CD4-positive, CD25-positive, alpha-beta regulatory T cell (primary cell): ENCODE results near the gene SEMA3D. TPM values are rescaled to one million over a fixed set of nuclear protein-coding genes. Genes with fewer than 3 reads are reported as not detected.

ENCODE experiments used
- ATAC-seq, 2 donors: fragments of 150-1000 bp; cut with Tn5 transposase; one replicate each; pipeline ENCODE4 v1.10.0; 2021; ENCODE audit warnings: low read depth in 2 of 2, moderate number of reproducible peaks in 2 of 2, moderate library complexity in 1 of 2
- DNase-seq, 3 donors: peaks; one replicate each; pipeline versions ENCODE4 v3.0.0 to v3.0.0-alpha.2; 2012 to 2022; ENCODE audit warnings: mixed read lengths in 1 of 3
- H3K27ac ChIP-seq: one replicate; pipeline ENCODE4 v1.7.0; 2013; ENCODE audit warnings: mild to moderate bottlenecking, low read length; ENCODE audit not compliant: insufficient read depth, poor library complexity, severe bottlenecking
- H3K27me3 ChIP-seq: one replicate; pipeline ENCODE4 v1.7.0; 2013; ENCODE audit warnings: low read length; ENCODE audit not compliant: control insufficient read depth, insufficient read depth
- H3K36me3 ChIP-seq: one replicate; pipeline ENCODE4 v1.7.0; 2013; ENCODE audit warnings: mild to moderate bottlenecking, low read length, moderate library complexity; ENCODE audit not compliant: control insufficient read depth, insufficient read depth
- H3K4me1 ChIP-seq: 2 replicates; pipeline ENCODE4 v1.7.0; 2013; ENCODE audit warnings: mild to moderate bottlenecking, low read length; ENCODE audit not compliant: insufficient read depth, control insufficient read depth, poor library complexity, severe bottlenecking
- H3K4me3 ChIP-seq: one replicate; pipeline ENCODE4 v1.7.0; 2013; ENCODE audit warnings: low read depth, mild to moderate bottlenecking, low read length, moderate library complexity
- H3K9me3 ChIP-seq, 2 experiments: 1 replicate in 1 of 2; 2 replicates in 1 of 2; pipeline ENCODE4 v1.7.0; 2013; ENCODE audit warnings: low read length in 2 of 2, mild to moderate bottlenecking in 1 of 2, moderate library complexity in 1 of 2; ENCODE audit not compliant: control insufficient read depth in 2 of 2
- H3K27ac Mint-ChIP-seq, 3 donors: one replicate each; pipeline ENCODE4 v1.8.0; 2020 to 2022; ENCODE audit warnings: mild to moderate bottlenecking in 3 of 3, mixed read lengths in 3 of 3, moderate library complexity in 2 of 3
- H3K27me3 Mint-ChIP-seq: one replicate; pipeline ENCODE4 v1.8.0; 2022; ENCODE audit warnings: mild to moderate bottlenecking, mixed read lengths
- H3K36me3 Mint-ChIP-seq: one replicate; pipeline ENCODE4 v1.8.0; 2020; ENCODE audit warnings: mixed read lengths
- H3K4me1 Mint-ChIP-seq, 4 donors: one replicate each; pipeline ENCODE4 v1.8.0; 2020 to 2022; ENCODE audit warnings: mixed read lengths in 4 of 4, mild to moderate bottlenecking in 1 of 4
- H3K4me3 Mint-ChIP-seq, 4 donors: one replicate each; pipeline ENCODE4 v1.8.0; 2020 to 2022; ENCODE audit warnings: mild to moderate bottlenecking in 4 of 4, mixed read lengths in 4 of 4, moderate library complexity in 3 of 4
- H3K9me3 Mint-ChIP-seq, 7 donors: one replicate each; pipeline ENCODE4 v1.8.0; 2020 to 2022; ENCODE audit warnings: mixed read lengths in 7 of 7, mild to moderate bottlenecking in 3 of 7, moderate library complexity in 2 of 7
- polyA plus RNA-seq, 4 donors: library from polyadenylated mRNA; unstranded; fragments of 300-500 nt; fragmentation: Illumina TruSeq; gene quantifications; one replicate each; pipeline ENCODE4 v1.2.3, GENCODE V29; 2021
- total RNA-seq: library from RNA; stranded (reverse); gene quantifications from one replicate; pipeline ENCODE4 v1.2.3, GENCODE V29; 2022

SEMA3D gene
- total RNA-seq (not detected), polyA plus RNA-seq (not detected)

- peak; percentile 28 to 43 for ATAC-seq
- no peaks in the 10 kb centered on the region for H3K36me3 Mint-ChIP-seq
- peaks cover 0 to 12% (median 2%) of the 10 kb centered on the region in 7 donors for H3K9me3 Mint-ChIP-seq
Measured at GRCh38 chr7:85186521-85187241, at the start of gene SEMA3D. Gene SEMA3D (minus strand): TSS chr7:85187056. CDS start chr7:85121891, 65,165 bp downstream.

GRCh38 chr7:85234730-85235129 is 47.9 kb upstream of the SEMA3D start:
- no peak overlapping the region for H3K4me3 Mint-ChIP-seq
- H3K4me1 ChIP-seq = no peaks in the 10 kb centered on the region
- no peaks in the 10 kb centered on the region for H3K27me3 ChIP-seq
- H3K36me3 Mint-ChIP-seq = no peaks in the 10 kb centered on the region
- no peaks in the 10 kb centered on the region for H3K4me1 Mint-ChIP-seq
- no peak overlapping the region for H3K27ac Mint-ChIP-seq
- DNase-seq (no peak), ATAC-seq (no peak)
- H3K27ac ChIP-seq = no peak overlapping the region
- H3K9me3 ChIP-seq = peaks cover 0 to 4% of the 10 kb centered on the region in 2 experiments
- H3K27me3 Mint-ChIP-seq = no peaks in the 10 kb centered on the region
- H3K4me3 ChIP-seq = no peak overlapping the region
- H3K9me3 Mint-ChIP-seq = peaks cover 4 to 20% (median 8%) of the 10 kb centered on the region in 7 donors
- H3K36me3 ChIP-seq = no peaks in the 10 kb centered on the region

More at GRCh38 chr7:85186521-85187241, at the start of gene SEMA3D:
- no peaks in the 10 kb centered on the region for H3K36me3 ChIP-seq
- H3K4me3 Mint-ChIP-seq = no peak within 1 kb of the TSS
- no peak within 1 kb of the TSS for H3K4me3 ChIP-seq
- peak in 1 of 3 donors; percentile 3 for DNase-seq
- H3K27me3 Mint-ChIP-seq = no peaks in the 10 kb centered on the region
- no peaks in the 10 kb centered on the region for H3K4me1 Mint-ChIP-seq
- H3K9me3 ChIP-seq = peaks cover 0 to 6% of the 10 kb centered on the region in 2 experiments
- H3K27ac Mint-ChIP-seq = no peak within 1 kb of the TSS
- H3K4me1 ChIP-seq = no peaks in the 10 kb centered on the region
- H3K27ac ChIP-seq = no peak within 1 kb of the TSS
- no peaks in the 10 kb centered on the region for H3K27me3 ChIP-seq

- Histone ChIP-seq H3K27ac (no peak overlapping the region), H3K4me3 (no peak overlapping the region), H3K36me3 (no peaks in the 10 kb centered on the region), H3K9me3 (peaks cover 0 to 4% of the 10 kb centered on the region in 2 experiments), H3K4me1 (no peaks in the 10 kb centered on the region), H3K27me3 (no peaks in the 10 kb centered on the region)
- Mint-ChIP-seq H3K4me3 (no peak overlapping the region), H3K36me3 (no peaks in the 10 kb centered on the region), H3K27ac (no peak overlapping the region), H3K9me3 (peaks cover 3 to 20% (median 6%) of the 10 kb centered on the region in 7 donors), H3K27me3 (no peaks in the 10 kb centered on the region), H3K4me1 (no peaks in the 10 kb centered on the region)
- DNase-seq = no peak
- no peak for ATAC-seq
Measured at GRCh38 chr7:85232068-85232467, 45.2 kb upstream of the SEMA3D start.

GRCh38 chr7:85230623-85231022 is 43.8 kb upstream of the SEMA3D start:
- Histone ChIP-seq H3K27me3 (no peaks in the 10 kb centered on the region), H3K27ac (no peak overlapping the region), H3K4me1 (no peaks in the 10 kb centered on the region), H3K36me3 (no peaks in the 10 kb centered on the region), H3K4me3 (no peak overlapping the region), H3K9me3 (peaks cover 0 to 4% of the 10 kb centered on the region in 2 experiments)
- H3K27ac Mint-ChIP-seq = no peak overlapping the region
- peaks cover 2 to 28% (median 6%) of the 10 kb centered on the region in 7 donors for H3K9me3 Mint-ChIP-seq
- no peak overlapping the region for H3K4me3 Mint-ChIP-seq
- ATAC-seq (no peak), DNase-seq (no peak)
- no peaks in the 10 kb centered on the region for H3K36me3 Mint-ChIP-seq
- no peaks in the 10 kb centered on the region for H3K4me1 Mint-ChIP-seq
- H3K27me3 Mint-ChIP-seq = no peaks in the 10 kb centered on the region

GRCh38 chr7:85229544-85229943 is 42.7 kb upstream of the SEMA3D start:
- peaks cover 0 to 4% of the 10 kb centered on the region in 2 experiments for H3K9me3 ChIP-seq
- Mint-ChIP-seq H3K27me3 (no peaks in the 10 kb centered on the region), H3K27ac (no peak overlapping the region), H3K4me1 (no peaks in the 10 kb centered on the region), H3K4me3 (no peak overlapping the region), H3K36me3 (no peaks in the 10 kb centered on the region), H3K9me3 (peaks cover 2 to 28% (median 6%) of the 10 kb centered on the region in 7 donors)
- H3K36me3 ChIP-seq = no peaks in the 10 kb centered on the region
- no peak overlapping the region for H3K27ac ChIP-seq
- ATAC-seq (no peak), DNase-seq (no peak)
- H3K27me3 ChIP-seq = no peaks in the 10 kb centered on the region
- H3K4me1 ChIP-seq = no peaks in the 10 kb centered on the region
- no peak overlapping the region for H3K4me3 ChIP-seq

- no peaks in the 10 kb centered on the region for H3K4me1 Mint-ChIP-seq
- no peaks in the 10 kb centered on the region for H3K36me3 Mint-ChIP-seq
- H3K4me3 Mint-ChIP-seq = no peak overlapping the region
- H3K36me3 ChIP-seq = no peaks in the 10 kb centered on the region
- H3K27ac Mint-ChIP-seq = no peak overlapping the region
- H3K4me3 ChIP-seq = no peak overlapping the region
- no peaks in the 10 kb centered on the region for H3K27me3 Mint-ChIP-seq
- DNase-seq (no peak), ATAC-seq (no peak)
- no peaks in the 10 kb centered on the region for H3K4me1 ChIP-seq
- H3K27ac ChIP-seq = no peak overlapping the region
- H3K27me3 ChIP-seq = no peaks in the 10 kb centered on the region
- H3K9me3 Mint-ChIP-seq = peaks cover 2 to 13% (median 6%) of the 10 kb centered on the region in 7 donors
- H3K9me3 ChIP-seq = peaks cover 0 to 4% of the 10 kb centered on the region in 2 experiments
Measured at GRCh38 chr7:85226361-85227085, 39.7 kb upstream of the SEMA3D start.

GRCh38 chr7:85224171-85224570 is 37.3 kb upstream of the SEMA3D start:
- Histone ChIP-seq H3K4me3 (no peak overlapping the region), H3K4me1 (no peaks in the 10 kb centered on the region), H3K36me3 (no peaks in the 10 kb centered on the region), H3K9me3 (no peaks in the 10 kb centered on the region), H3K27me3 (no peaks in the 10 kb centered on the region), H3K27ac (no peak overlapping the region)
- Mint-ChIP-seq H3K4me3 (no peak overlapping the region), H3K36me3 (no peaks in the 10 kb centered on the region), H3K4me1 (no peaks in the 10 kb centered on the region), H3K27me3 (no peaks in the 10 kb centered on the region), H3K9me3 (peaks cover 0 to 12% (median 3%) of the 10 kb centered on the region in 7 donors), H3K27ac (no peak overlapping the region)
- DNase-seq (no peak), ATAC-seq (no peak)
